Kidney epithelial cell (primary cell): ENCODE measurements around the gene YIF1B. TPM values are rescaled to one million over a fixed set of nuclear protein-coding genes. Genes with fewer than 3 reads are reported as not detected.

Experiments used
- DNase-seq: peaks from one replicate; pipeline ENCODE4 v3.0.0-alpha.2; 2010; ENCODE audit warnings: low read depth
- H3K27me3 ChIP-seq: 2 replicates; pipeline ENCODE4 v1.6.0; 2011; ENCODE audit warnings: low read length; ENCODE audit not compliant: control insufficient read depth, insufficient read depth
- H3K36me3 ChIP-seq: 2 replicates; pipeline ENCODE4 v1.5.1; 2011; ENCODE audit warnings: low read length; ENCODE audit not compliant: control insufficient read depth, insufficient read depth
- H3K4me3 ChIP-seq: 2 replicates; pipeline ENCODE4 v1.5.1; 2011; ENCODE audit warnings: low read depth, mild to moderate bottlenecking, control low read depth, low read length
- CTCF ChIP-seq: IDR thresholded peaks from 2 replicates; pipeline ENCODE4 v1.5.1; 2011; ENCODE audit warnings: mild to moderate bottlenecking, moderate library complexity, low read length, control low read depth, inconsistent platforms; ENCODE audit not compliant: insufficient read depth, poor library complexity, severe bottlenecking
- total RNA-seq: library from RNA; depleted of rRNA; stranded (reverse); fragments of >200 nt; gene quantifications from 2 replicates; pipeline ENCODE4 v1.2.3, GENCODE V29; 2015

YIF1B gene
- total RNA-seq, 1 donor from 2014 or later: 66.7 TPM

GRCh38 chr19:38319421-38320258 lies 3.9 kb upstream of the YIF1B start, which contains the start of gene KCNK6:
Gene KCNK6, plus strand, starts transcription at chr19:38319845. Its CDS starts 106 bp downstream, at chr19:38319951.
- Histone ChIP-seq H3K4me3 (peak within 1 kb of the TSS; percentile 51), H3K36me3 (no peaks in the 10 kb centered on the region), H3K27me3 (no peaks in the 10 kb centered on the region)
- TF ChIP-seq CTCF: no peak
- no peak for DNase-seq

GRCh38 chr19:38318660-38319059 lies 2.9 kb upstream of the YIF1B start:
- no peak for DNase-seq
- Histone ChIP-seq H3K36me3 (no peaks in the 10 kb centered on the region), H3K27me3 (no peaks in the 10 kb centered on the region), H3K4me3 (no peak overlapping the region)
- TF ChIP-seq CTCF: no peak

GRCh38 chr19:38317104-38317612 lies 1.4 kb upstream of the YIF1B start:
- Histone ChIP-seq H3K36me3 (no peaks in the 10 kb centered on the region), H3K4me3 (no peak overlapping the region), H3K27me3 (no peaks in the 10 kb centered on the region)
- TF ChIP-seq CTCF: no peak
- DNase-seq: no peak

- Histone ChIP-seq H3K4me3 (peak overlapping the region; percentile 33), H3K27me3 (no peaks in the 10 kb centered on the region), H3K36me3 (no peaks in the 10 kb centered on the region)
- TF ChIP-seq CTCF: no peak
- DNase-seq: no peak
Observed at GRCh38 chr19:38316477-38317067, 825 bp upstream of the YIF1B start.

GRCh38 chr19:38310986-38311385 lies 4.8 kb downstream of the YIF1B start:
- DNase-seq: no peak
- TF ChIP-seq CTCF: no peak
- H3K36me3 ChIP-seq: no peaks in the 10 kb centered on the region
- H3K27me3 ChIP-seq: no peaks in the 10 kb centered on the region
- no peak overlapping the region for H3K4me3 ChIP-seq
